ENCODE measurements around the gene FRY.

FRY gene

DNA sequence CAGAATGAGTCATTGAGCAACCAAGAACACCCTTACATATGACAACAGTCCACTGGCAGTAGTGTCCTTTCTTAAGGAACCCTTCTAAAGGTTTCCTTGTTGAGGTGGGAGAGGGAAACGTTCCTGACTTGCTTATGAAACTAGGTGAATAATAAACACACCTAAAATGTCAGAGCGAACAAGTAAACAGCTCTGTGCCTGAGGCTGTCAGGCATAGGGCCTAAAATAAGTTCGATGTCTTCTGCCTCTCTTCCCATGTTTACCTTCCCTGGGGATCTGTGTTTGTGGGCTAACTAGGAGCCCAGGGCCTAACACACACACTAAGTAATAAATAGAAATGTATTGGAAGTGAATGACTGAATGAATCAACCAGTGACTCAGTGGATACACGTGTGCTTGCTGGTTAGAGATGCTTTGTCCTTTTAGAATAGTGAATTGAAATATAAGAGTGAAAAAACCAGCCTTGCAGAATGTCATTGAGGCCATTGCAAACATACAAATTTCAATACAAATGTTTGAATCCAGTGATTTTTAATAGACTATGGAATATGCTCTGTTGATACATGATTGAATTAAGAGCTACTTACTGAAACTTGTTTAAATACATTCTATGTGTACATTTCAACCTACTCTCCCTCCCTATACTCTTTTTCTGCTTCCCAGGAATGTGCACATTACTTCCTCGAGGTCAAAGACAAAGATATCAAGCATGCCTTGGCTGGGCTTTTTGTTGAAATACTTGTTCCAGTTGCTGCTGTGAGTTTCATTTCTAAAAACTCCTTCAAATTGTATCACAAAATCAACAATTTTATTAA lies 102.9 kb downstream of the FRY start:
- DNase-seq (ENCODE audit: low read depth in 2 of 2), result no peak

DNA sequence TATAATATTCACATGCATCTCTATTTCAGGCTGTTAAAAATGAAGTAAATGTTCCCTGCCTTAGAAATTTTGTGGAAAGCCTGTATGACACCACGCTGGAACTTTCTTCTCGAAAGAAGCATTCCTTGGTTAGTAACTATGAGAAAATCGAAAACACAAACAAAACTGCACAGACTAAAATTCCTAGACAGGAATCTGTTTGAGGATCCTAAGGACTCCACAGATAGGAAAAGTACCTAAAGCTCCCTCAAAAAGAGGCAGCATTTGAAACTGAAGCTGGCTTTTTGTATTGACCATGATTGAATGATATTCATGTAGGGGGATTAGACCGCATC lies 103.4 kb downstream of the FRY start:
- DNase-seq (ENCODE audit: low read depth in 2 of 2), result no peak

DNA sequence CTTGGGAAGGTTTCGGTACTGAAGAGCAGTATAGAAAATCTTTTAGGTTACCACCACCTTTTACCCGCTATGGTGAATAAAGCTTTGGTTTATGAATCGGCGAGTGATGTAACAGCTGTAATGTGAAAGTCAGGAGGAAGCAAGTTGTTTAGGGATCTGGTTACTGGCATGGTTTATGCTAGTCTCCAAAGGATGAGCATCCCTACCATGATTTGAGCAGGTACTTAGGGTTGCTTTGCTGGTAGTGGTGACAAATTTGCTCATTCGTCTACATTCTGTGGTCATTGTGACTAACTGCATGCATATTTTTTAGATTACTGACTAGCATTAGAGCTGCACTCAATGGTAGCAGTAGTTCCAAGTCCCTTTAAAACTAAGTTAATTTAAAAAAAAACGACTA lies 104.1 kb downstream of the FRY start:
- no peak for DNase-seq (ENCODE audit: low read depth in 2 of 2)

DNA sequence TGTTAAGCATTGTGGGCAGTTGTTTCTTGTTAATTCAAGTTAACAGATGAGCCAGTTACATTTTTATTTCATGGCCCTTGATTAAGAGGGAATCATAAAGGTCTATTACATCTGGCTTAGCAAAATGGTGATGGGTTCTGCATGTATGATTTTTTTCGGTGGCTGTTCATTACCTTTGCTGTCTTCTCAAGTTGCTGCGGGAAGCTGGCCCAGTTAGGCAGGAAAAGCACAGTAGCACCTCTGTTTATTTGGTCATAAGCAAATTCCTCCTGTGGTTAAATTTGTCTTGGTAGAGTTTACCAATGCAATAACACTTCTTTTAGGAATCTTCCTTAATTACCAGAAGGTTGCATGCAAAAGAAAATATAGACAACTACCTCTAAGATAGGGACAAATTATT lies 104.5 kb downstream of the FRY start:
- DNase-seq (ENCODE audit: low read depth in 2 of 2), result no peak

DNA sequence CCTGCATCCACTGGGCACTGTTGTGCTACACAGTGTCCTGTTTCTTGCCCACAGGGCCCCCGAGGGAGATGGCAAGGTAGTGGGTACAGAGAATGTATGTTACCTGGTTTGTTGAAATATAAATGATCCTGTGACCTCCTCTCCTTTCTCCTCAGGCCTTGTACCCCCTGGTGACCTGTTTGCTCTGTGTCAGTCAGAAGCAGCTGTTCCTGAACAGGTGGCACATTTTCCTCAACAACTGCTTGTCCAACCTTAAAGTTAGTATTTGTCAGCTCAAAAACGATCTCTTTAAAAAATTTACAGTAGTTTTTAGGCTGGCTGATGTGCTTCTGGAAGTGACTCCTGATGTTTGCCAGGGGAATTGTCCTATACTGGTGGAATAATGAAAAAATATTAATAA lies 105.1 kb downstream of the FRY start:
- DNase-seq (ENCODE audit: low read depth in 2 of 2), result no peak

DNA sequence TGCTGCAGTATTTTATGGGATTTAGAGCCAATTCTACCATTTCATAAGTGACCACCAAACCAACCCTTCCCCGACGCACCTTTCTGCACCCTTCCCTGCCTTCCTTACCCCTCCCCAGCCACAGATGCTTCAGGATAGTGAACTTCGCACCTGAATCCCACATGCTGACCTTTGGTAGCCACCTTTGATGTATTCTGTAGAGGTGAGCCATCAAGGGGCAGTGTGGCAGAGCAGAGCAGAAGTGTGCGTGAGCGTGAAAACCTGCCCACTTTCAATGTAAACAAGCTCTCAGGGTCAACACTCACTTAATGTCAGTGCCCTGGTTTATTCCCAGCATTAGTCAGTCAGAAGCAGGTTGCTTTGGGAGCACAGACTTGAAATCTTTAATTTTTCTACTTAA lies 107.7 kb downstream of the FRY start:
- DNase-seq (ENCODE audit: low read depth in 2 of 2), result no peak

DNA sequence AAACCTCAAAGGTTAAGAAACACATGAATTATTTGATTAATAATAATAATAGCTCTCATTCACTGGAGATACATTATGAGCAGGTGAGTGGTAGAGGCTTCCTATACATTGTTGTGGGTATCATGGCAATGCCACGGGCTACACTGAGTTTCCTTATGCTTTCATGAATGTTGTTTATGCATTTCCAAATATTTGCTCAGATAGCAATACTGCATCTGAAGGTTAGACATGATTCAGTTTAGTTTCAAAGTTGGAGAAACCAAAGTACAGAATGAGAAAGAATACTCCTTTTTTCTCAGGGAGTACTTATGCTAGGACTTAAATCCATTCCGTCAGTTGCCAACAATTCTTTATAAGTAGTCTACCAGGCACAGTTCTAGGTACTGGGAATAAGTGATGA lies 108.5 kb downstream of the FRY start:
- no peak for DNase-seq (ENCODE audit: low read depth in 2 of 2)

DNA sequence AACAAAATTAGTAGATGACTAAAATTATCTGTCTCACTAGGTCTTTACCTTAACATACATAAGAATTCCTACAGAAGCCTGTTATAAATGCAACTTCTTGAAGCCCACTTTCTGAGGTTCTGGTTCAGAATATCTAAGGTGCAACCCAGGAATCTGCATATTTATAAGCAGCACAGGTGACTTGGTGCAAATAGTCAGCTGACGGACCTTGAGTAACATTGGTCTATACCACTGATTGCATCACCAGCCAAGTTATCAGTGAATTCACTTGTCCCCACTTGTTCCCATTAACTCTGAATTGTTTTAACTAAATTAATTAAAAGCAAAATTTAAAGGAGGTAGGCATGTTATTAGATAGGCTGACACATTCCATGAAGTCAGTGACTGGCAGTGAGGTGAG lies 109.9 kb downstream of the FRY start:
- DNase-seq (ENCODE audit: low read depth in 2 of 2), result no peak

DNA sequence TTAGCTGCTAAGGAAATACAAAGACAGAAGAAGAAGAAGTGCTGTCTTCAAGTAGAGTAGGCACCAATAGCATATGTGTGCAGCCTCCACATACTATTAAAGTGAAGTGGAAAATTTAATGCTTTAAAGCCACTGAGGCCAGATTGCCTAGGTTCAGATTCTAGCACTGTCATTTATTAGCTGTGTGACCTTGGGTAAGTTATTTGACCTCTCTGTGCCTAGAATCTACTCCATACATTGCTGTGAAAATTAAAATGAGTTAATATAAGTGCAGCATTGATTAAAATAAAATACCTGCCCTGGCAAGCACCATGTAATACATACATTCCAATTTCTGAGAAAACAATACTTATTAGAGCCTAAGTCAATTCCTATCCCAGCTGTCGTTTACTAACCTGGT lies 110.5 kb downstream of the FRY start:
- DNase-seq (ENCODE audit: low read depth in 2 of 2), result no peak

DNA sequence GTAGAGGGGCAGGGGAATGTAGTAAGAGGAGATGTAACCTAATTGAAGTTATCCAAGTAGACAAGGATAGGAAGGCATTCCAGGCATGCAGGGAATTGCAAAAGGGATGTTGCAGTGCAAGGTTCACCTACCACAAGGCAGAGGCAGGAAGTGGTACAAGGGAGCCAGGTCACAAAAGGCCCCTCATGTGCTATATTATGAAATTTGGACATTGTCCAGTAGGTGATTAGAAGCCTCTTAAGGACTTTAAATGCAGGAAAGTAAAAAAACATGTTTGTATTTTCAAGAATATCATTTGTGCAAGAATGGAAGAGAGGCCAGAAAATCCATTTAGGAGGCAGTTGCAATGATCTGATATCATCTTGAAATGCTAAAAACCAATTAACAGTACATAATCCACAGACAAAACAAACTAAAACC lies 111.4 kb downstream of the FRY start:
- no peak for DNase-seq (ENCODE audit: low read depth in 2 of 2)

DNA sequence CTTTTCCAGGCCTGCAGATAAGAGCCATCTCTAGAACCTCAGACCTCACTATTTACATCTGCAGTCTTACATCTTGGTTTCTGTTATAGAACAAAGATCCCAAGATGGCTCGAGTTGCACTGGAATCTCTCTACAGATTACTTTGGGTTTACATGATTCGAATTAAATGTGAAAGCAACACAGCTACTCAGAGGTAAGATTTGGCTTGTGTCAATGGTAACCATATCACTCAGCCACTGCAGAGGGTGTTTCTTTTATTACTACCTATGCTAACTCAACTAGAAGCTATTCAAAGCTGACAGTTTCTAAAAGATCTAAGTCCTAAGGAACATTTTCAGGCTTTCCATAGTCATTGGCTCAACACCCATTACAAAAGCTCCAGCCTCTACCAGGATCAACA lies 115.6 kb downstream of the FRY start:
- DNase-seq (ENCODE audit: low read depth in 2 of 2), result no peak

DNA sequence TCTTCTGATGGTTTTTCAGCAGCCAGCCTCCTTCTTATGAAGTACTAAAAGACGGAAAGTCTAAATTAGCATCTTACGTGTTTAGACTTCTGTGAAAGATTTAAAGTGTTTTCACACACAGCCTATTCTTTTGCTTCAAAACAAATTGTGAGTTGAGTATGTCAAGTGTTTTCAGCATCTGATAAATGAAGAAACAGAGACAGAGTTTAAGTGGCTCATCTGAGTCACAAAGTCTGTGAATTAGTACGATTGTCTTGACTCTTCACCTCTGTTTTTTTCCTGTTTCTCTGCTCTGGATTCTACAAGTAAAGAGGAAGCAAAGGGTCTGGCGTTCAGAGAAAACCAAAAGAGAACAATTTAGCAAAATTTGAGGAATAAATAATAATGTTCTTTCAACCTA lies 116.4 kb downstream of the FRY start:
- no peak for DNase-seq (ENCODE audit: low read depth in 2 of 2)

DNA sequence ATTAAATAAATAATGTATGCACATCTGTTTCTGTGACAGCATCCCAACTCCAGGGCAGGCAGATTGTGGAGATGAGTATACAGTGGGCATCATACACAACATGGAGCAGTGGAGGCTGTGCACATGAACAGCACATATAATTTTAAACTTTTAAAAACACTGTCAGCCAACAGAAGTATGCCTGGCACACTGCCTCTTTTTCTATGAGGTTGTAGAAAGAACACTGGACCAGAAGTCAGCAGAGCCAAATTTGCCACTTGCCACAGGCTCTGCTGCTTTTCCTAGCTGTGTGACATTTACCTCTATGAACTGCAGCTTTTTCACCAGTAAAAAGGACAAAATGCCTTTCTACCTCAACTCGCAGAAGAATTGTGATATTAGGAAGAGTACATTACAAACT lies 118.7 kb downstream of the FRY start:
- no peak for DNase-seq (ENCODE audit: low read depth in 2 of 2)

DNA sequence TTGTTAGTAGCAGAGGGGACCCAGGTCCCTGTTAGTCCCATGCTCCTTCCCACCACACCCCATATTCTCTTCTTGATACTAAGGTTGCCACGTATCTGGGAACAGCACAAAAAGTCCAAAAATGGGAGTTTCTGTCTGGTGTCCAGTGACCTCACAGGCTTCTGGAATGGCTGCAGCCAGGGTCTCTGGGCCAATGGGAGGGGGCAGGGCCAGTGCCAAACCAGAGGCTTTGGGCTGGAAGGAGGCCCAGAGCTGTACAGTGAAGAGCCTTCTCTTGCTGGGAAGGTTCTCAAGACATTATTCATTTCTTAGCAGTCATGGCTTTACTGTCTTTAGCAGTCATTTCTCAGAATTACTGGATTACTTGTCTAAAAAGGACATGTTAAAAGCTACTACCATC lies 119.2 kb downstream of the FRY start:
- DNase-seq (ENCODE audit: low read depth in 2 of 2), result no peak

DNA sequence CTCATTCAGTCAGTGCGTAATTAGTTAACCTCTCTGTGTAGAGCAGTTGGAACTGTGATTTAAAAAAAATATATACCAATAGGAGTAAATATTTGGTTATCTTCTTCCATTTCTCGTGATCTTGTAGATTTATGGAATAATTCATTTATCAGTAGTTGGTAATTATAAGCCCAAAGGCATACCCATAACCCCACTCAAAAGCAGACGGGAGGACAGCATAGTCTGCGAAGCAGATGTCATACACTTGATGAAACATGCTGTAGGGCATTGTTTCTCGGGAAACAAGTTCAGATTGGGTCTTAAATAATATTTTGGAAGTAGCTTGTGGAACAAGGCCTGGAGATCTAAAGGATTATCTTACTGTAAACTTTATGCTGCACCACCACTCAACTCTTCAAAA lies 119.7 kb downstream of the FRY start:
- no peak for DNase-seq (ENCODE audit: low read depth in 2 of 2)

DNA sequence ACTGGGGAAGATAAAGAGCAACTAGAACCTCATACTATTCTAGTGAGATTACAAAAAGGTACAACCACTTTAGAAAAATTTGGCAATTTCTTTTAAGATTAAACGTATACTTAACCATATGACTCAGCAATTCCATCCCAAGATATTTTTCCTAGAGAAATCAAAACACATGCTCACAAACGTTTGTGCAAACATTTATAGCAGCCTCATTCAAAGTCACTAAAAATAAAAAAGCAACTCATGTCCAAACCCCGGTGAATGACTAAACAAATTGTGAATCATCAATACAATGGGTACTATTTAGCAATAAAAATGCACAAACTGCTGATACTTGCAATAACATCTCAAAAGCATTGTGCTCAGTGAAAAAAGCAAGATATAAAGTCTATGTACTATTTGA lies 121.5 kb downstream of the FRY start:
- no peak for DNase-seq (ENCODE audit: low read depth in 2 of 2)

DNA sequence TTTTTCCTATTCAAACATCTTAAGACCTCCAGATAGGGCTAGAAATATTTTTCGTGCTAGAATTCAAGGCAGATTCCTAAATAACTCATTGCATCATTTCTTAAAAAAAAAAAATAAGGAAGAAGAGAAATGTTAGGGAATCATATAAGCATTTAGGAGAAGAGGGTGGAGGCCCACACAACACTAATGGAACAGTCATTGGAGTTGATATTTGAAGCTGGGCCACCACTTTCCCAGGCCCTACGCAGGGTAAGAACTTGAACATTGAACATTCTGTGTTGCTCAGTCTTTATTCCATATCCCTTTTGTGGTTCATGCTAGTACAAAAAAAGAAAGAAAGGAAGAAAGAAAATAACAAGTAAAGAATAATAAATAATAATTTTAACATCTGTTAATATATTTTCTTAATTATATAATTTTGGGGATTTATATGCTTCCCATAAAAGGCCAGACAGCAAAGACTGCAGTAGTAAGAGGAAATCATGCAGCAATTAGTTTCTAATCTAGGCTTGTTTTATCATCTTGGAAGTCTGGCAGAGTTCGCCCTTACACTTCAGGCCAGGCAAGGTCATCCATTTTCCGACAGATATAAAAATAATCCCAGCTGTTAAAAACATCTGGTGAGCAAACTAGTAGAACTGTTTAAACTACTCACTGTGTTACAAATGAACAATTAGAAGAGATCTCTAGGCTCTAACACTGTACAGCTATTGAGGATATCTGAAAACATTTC lies 127.7 kb downstream of the FRY start:
- DNase-seq (ENCODE audit: low read depth in 2 of 2), result no peak

DNA sequence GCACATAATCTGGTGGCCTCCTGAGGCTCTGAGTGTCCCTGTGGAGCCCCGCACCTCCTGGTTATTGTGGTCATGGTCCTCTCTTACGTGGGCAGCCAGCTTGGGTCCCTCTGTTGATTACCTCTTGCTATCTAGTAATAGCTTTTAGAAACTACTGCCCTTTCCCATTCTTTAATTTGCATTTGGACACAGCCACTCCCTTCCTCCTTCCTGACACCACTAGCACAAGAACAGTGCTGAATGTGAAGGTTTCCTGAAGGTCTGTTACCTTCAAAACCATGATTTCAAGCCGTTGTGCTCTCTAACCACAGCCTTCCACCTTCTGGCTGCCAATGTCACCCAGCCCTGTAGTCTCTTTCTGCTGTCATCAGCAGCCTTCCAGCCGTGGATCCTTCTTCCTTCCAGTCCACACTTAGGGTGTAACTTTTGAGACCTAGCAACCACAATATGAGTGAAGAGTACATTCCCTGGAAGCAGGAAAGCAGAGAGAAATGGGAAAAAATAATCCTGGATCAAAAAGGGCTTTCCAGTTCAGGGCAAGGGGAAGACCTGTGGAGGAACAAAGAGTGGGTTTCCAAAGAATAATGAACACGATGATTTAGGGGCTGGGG lies 130.9 kb downstream of the FRY start:
- no peak for DNase-seq (ENCODE audit: low read depth in 2 of 2)

DNA sequence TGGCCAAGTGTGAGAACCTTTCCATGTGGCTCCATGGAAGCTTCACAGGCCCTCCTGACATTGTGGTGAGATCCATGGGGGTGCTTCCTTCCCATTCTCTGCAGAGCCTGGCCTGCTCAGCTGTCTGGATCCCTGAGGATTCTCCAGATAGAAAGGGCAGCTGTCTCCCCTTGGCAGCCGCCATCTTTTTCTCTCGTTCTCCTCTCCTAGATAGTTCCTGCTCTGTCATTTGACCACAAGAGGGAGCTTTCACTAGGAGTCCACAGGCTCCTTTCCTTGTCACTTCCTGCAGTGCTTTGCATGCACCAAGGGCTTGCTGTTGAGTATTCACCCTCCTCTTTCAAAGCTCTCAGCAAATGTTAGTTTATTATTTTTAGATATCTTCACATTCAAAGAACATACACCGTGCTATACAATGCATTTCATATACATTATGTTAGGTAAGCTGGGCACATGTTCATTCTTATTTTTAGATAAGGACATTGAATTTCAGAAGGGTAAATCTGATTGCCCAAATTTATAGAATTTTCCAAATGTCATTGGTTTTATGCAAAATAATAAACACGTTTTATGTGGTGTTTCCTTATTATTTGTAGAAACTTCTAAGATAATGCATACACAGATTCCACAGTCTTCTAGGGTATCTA lies 133.2 kb downstream of the FRY start:
- no peak for DNase-seq (ENCODE audit: low read depth in 2 of 2)

DNA sequence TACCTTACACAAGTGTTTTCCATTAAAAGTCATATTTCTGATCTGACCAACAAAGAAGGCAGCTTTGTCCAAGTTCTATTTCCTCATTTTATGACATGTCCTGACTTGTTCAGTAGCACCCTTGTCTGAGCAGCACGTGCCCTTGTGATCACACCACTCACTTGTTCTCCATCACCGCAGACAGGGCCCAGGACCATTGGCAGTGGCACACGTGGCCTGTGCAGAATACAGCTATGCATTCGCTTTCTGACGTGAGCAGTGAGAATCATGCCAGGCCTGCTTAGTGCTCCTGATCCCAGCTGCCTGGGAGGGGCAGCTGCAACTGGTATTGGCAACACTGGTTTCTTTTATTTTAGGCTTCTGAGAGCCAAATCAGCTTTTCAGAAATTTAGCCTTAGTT lies 134.2 kb downstream of the FRY start:
- no peak for DNase-seq (ENCODE audit: low read depth in 2 of 2)

DNA sequence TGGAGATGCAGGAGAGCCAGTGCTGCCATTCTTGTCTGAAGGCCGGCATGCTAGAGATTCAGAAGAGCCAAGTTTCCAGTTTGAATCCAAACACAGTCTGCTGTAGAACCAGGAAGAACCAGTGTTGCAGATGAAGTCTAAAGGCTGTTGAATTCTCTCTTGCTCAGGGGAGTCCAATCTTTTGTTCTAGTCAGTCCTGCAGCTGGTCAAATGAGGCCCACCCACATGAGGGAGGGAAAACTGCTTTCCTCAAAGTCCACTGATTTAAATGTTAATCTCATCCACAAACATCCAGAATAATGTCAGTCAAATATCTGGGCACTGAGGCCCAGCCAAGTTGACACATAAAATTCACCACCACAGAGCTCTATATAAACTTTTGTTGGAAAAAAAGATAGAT lies 136.6 kb downstream of the FRY start:
- no peak for DNase-seq (ENCODE audit: low read depth in 2 of 2)

DNA sequence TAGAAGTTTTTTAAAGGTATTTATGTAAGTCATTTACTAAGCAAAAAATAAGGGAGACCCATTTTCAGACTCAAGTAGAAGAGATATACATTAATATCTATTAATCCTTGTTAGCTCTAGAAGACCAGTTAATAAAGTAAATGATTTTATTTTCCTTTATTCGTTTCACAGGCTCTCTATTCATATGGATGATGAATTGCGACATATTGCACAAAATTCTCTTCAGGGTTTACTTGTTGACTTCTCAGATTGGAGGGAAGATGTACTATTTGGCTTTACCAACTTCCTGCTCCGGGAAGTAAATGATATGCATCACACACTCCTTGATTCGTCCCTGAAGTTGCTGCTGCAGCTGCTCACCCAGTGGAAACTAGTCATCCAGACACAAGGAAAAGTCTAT lies 139.3 kb downstream of the FRY start:
- no peak for DNase-seq (ENCODE audit: low read depth in 2 of 2)

DNA sequence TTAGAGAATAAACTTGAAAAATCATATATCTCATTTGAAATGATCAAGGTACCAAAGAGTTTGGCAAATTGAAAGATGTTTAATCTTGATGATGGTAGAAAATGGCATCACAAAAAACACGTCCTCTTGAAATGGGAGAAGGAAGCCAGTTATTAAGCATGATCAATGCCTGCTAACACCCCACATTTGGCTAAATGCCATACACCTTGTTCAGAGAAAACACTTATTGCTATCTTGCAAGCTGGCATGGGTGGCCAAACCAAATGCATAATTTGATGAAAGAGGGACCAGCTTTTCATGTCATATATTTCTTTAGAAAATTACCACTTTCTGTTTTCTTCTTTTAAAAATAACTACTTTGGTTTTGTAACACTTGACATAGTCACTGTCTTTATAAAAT lies 142.3 kb downstream of the FRY start:
- no peak for DNase-seq (ENCODE audit: low read depth in 2 of 2)
